Heart left ventricle (tissue), 16 donors: ENCODE measurements around the gene PANK4. TPM values are rescaled to one million over a fixed set of nuclear protein-coding genes. Genes with fewer than 3 reads are reported as not detected.

Experiments used
- ATAC-seq, 4 donors: fragments of 200-7000 bp; cut with Tn5 transposase; one replicate each; pipeline ENCODE4 v1.9.1; 2020 to 2022; ENCODE audit warnings: moderate library complexity in 4 of 4, mild to moderate bottlenecking in 3 of 4, moderate number of reproducible peaks in 1 of 4
- DNase-seq, 5 donors: peaks; one replicate each; pipeline ENCODE4 v3.0.0-alpha.2; 2020
- H3K27ac ChIP-seq, 12 donors: fragments of 200-600 bp; sonication (generic) in 4 of 12; one replicate each; pipeline versions ENCODE4 v1.5.0 to v1.8.0; 2016 to 2022; ENCODE audit warnings: mild to moderate bottlenecking in 2 of 12
- H3K27me3 ChIP-seq, 9 donors: fragments of 200-600 bp; sonication (generic) in 2 of 9; one replicate each; pipeline versions ENCODE4 v1.5.1 to v1.8.0; 2016 to 2022; ENCODE audit warnings: mild to moderate bottlenecking in 3 of 9
- H3K36me3 ChIP-seq, 9 donors: fragments of 200-600 bp; sonication (generic) in 2 of 9; one replicate each; pipeline versions ENCODE4 v1.5.0 to v1.8.0; 2018 to 2022; ENCODE audit warnings: mild to moderate bottlenecking in 2 of 9
- H3K4me1 ChIP-seq, 12 donors: fragments of 200-600 bp; sonication (generic) in 4 of 12; one replicate each; pipeline versions ENCODE4 v1.5.0 to v1.8.0; 2016 to 2022; ENCODE audit warnings: mild to moderate bottlenecking in 3 of 12
- H3K4me3 ChIP-seq, 12 donors: fragments of 200-600 bp; sonication (generic) in 4 of 12; one replicate each; pipeline versions ENCODE4 v1.5.0 to v1.8.0; 2017 to 2022; ENCODE audit warnings: mild to moderate bottlenecking in 9 of 12, moderate library complexity in 4 of 12
- H3K9me3 ChIP-seq, 12 donors: fragments of 200-600 bp; sonication (generic) in 4 of 12; one replicate each; pipeline versions ENCODE4 v1.5.0 to v1.8.0; 2016 to 2022; ENCODE audit warnings: mild to moderate bottlenecking in 1 of 12
- CTCF ChIP-seq, 12 donors: fragments of 200-600 bp; sonication (generic) in 4 of 12; IDR thresholded peaks; one replicate each; pipeline versions ENCODE4 v1.5.0 to v1.8.0; 2018 to 2022; ENCODE audit warnings: antibody characterized with exemption in 12 of 12, mild to moderate bottlenecking in 5 of 12
- POLR2A ChIP-seq, 2 donors: fragments of 450-650 bp; IDR thresholded peaks; one replicate each; pipeline ENCODE4 v1.6.1; 2017; ENCODE audit warnings: antibody characterized with exemption in 2 of 2, mild to moderate bottlenecking in 2 of 2, moderate library complexity in 2 of 2
- WGBS, 4 donors: extraction: QIAGEN DNeasy Blood & Tissue Kit in 2 of 4; methylation state at CpG; one replicate each; pipeline versions ENCODE4 v1.1.5 to v1.1.7; 2013 to 2018; 5-methylcytosine and 5-hydroxymethylcytosine counted together
- intact Hi-C, 10 donors: fragments of 100-400 bp; cut with DNase I; formaldehyde crosslinking; loops; one replicate each; pipeline versions ENCODE4 v1.11.1 to v1.14.2; 2022
- polyA plus RNA-seq, 2 donors: library from polyadenylated mRNA; stranded (reverse); fragments of 200-250 nt; gene quantifications; one replicate each; pipeline ENCODE4 v1.2.3, GENCODE V29; 2013
- total RNA-seq, 9 donors: library from RNA; depleted of rRNA in 2 of 9; stranded (reverse); fragments of >200 nt in 2 of 9; fragmentation: NEBNext Ultra II Directional in 3 of 9; extraction: Animal tissue kit (Norgen Biotek cat#: 25700) in 3 of 9; gene quantifications; one replicate each; pipeline versions ENCODE4 v1.1.0 to v1.2.4, GENCODE V29; 2016 to 2023
- donor health status: ischemic (EF 13 %, LVEDD 7.1; RV severe dilation, severe dysfunction).
- donor health status: healthy with polysubstance abuse.
- donor health status: DM: no; HTN: yes; CAD: no.
- donor health status: DM: no; HTN: no; CAD: no.
- donor health status: ischemic (EF 25% LVEDD 6.9; RV normal size, moderate dysfunction).
- donor health status: ischemic (EF 25% LVEDD 5.7; RV mildly dilated, moderate dysfunction).
- donor health status: healthy.
- donor health status: DM: yes; HTN: yes; CAD: no.
- donor health status: ischemic (EF 35%, LVEDD 5.7; RV mildly dilated, moderate dysfunction).
- donor health status: nonischemic (EF 11% LVEDD 7.7; RV severe dilation, severe dysfunction).
- donor health status: DM: yes; HTN: yes; CAD: no.
- donor health status: PGD.
- donor health status: ischemic (EF 29% LVEDD 5.4; RV normal size, mild dysfunction).
- donor health status: nonischemic (EF 23%, LVEDD 6.1; RV moderate dilation, normal function).

PANK4 gene
- total and polyA plus RNA-seq, 11 donors, result 27.2 to 43.0 (median 34.4) TPM

- Histone ChIP-seq H3K4me1 (peaks cover 11 to 56% (median 36%) of the 10 kb centered on the region in 12 donors), H3K9me3 (no peaks in the 10 kb centered on the region), H3K4me3 (peak overlapping the region in 1 of 12 donors; percentile 15), H3K36me3 (no peaks in the 10 kb centered on the region), H3K27me3 (peaks cover 0 to 30% (median 9%) of the 10 kb centered on the region in 9 donors), H3K27ac (peak overlapping the region in 1 of 12 donors; percentile 2)
- no peak for TF ChIP-seq CTCF (IDR thresholded peaks at IDR 0.05)
- TF ChIP-seq POLR2A (IDR thresholded peaks at IDR 0.05), result no peak
- no peak for ATAC-seq
- peak in 1 of 5 donors; percentile 56 for DNase-seq
- intact Hi-C loops, result loop anchor here in 5 of 10 donors (10.0 kb wide), 4 partner anchors 104 to 356 kb away; partner anchors contain the start of gene FAAP20 (in 2 of the 5)
- WGBS, 4 donors, result 13 to 21% (median 15%) methylated on average over 22 to 39 of the region's 39 CpGs
These were observed 14.6 kb upstream of the PANK4 start for GRCh38 chr1:2540816-2541492.

- TF ChIP-seq POLR2A (IDR thresholded peaks at IDR 0.05) (no peak), CTCF (IDR thresholded peaks at IDR 0.05) (peak in 4 of 12 donors; percentile 11 to 22 (median 18))
- Histone ChIP-seq H3K36me3 (no peaks in the 10 kb centered on the region), H3K4me3 (no peak overlapping the region), H3K4me1 (peaks cover 7 to 52% (median 22%) of the 10 kb centered on the region in 12 donors), H3K27me3 (peaks cover 0 to 30% (median 9%) of the 10 kb centered on the region in 9 donors), H3K27ac (no peak overlapping the region), H3K9me3 (no peaks in the 10 kb centered on the region)
- 72 to 84% (median 82%) methylated on average over 10 to 12 of the region's 12 CpGs for WGBS, 4 donors
- DNase-seq, result no peak
- no peak for ATAC-seq
- intact Hi-C loops, result no loop called here
These were observed 13.0 kb upstream of the PANK4 start for GRCh38 chr1:2539312-2539907.

GRCh38 chr1:2538872-2539271, 12.5 kb upstream of the PANK4 start:
- no peak for DNase-seq
- WGBS, 4 donors, result 94 to 98% (median 95%) methylated on average over 7 to 8 of the region's 8 CpGs
- H3K36me3 ChIP-seq, result no peaks in the 10 kb centered on the region
- no peak for TF ChIP-seq CTCF (IDR thresholded peaks at IDR 0.05)
- no peak for TF ChIP-seq POLR2A (IDR thresholded peaks at IDR 0.05)
- ATAC-seq, result no peak
- intact Hi-C loops, result no loop called here
- peaks cover 4 to 49% (median 18%) of the 10 kb centered on the region in 12 donors for H3K4me1 ChIP-seq
- H3K4me3 ChIP-seq, result no peak overlapping the region
- peaks cover 0 to 30% (median 9%) of the 10 kb centered on the region in 9 donors for H3K27me3 ChIP-seq
- no peak overlapping the region for H3K27ac ChIP-seq
- no peaks in the 10 kb centered on the region for H3K9me3 ChIP-seq

- ATAC-seq, result no peak
- Histone ChIP-seq H3K27ac (no peak overlapping the region), H3K4me1 (peaks cover 4 to 44% (median 13%) of the 10 kb centered on the region in 12 donors), H3K9me3 (no peaks in the 10 kb centered on the region), H3K4me3 (no peak overlapping the region), H3K36me3 (no peaks in the 10 kb centered on the region), H3K27me3 (peaks cover 0 to 30% (median 9%) of the 10 kb centered on the region in 9 donors)
- TF ChIP-seq POLR2A (IDR thresholded peaks at IDR 0.05), result no peak
- TF ChIP-seq CTCF (IDR thresholded peaks at IDR 0.05), result no peak
- no peak for DNase-seq
- WGBS, 4 donors, result 70 to 100% (median 86%) methylated on average over 2 to 4 of the region's 4 CpGs
- intact Hi-C loops, result no loop called here
These were observed 12.0 kb upstream of the PANK4 start for GRCh38 chr1:2538376-2538775.
